Fibroblast of the conjunctiva (primary cell): Measurements from ENCODE around the gene DNM3.

Source experiments
- DNase-seq: peaks from one replicate; pipeline ENCODE4 v3.0.0-alpha.2; 2010; ENCODE audit warnings: low read depth

DNM3 gene

GRCh38 chr1:171973421-171973820, 132.1 kb downstream of the DNM3 start:
- DNase-seq: no peak

GRCh38 chr1:171981303-171981702, 140.0 kb downstream of the DNM3 start:
- DNase-seq: no peak

GRCh38 chr1:171983584-171983983, 142.3 kb downstream of the DNM3 start:
- DNase-seq: no peak

GRCh38 chr1:171984262-171984661, 143.0 kb downstream of the DNM3 start:
- DNase-seq: no peak

GRCh38 chr1:171984850-171985485, 143.7 kb downstream of the DNM3 start:
- no peak for DNase-seq

GRCh38 chr1:171985639-171986038, 144.3 kb downstream of the DNM3 start:
- DNase-seq: no peak

- no peak for DNase-seq
Measured at GRCh38 chr1:171988243-171988885, 147.1 kb downstream of the DNM3 start.

GRCh38 chr1:171990371-171990770, 149.1 kb downstream of the DNM3 start:
- DNase-seq: no peak

GRCh38 chr1:171994293-171994692, 153.0 kb downstream of the DNM3 start:
- DNase-seq: no peak

GRCh38 chr1:171995573-171995972, 154.3 kb downstream of the DNM3 start:
- DNase-seq: no peak

- no peak for DNase-seq
Measured at GRCh38 chr1:171997936-171998335, 156.6 kb downstream of the DNM3 start.

- DNase-seq: no peak
Measured at GRCh38 chr1:171998711-171999110, 157.4 kb downstream of the DNM3 start.

- DNase-seq: no peak
Measured at GRCh38 chr1:171999756-172000155, 158.5 kb downstream of the DNM3 start.

- DNase-seq: no peak
Measured at GRCh38 chr1:172001288-172001687, 160.0 kb downstream of the DNM3 start.

- peak; percentile 43 for DNase-seq
Measured at GRCh38 chr1:172002725-172003345, 161.5 kb downstream of the DNM3 start.

GRCh38 chr1:172003766-172004530, 162.7 kb downstream of the DNM3 start:
- DNase-seq: no peak

- DNase-seq: no peak
Measured at GRCh38 chr1:172004671-172005070, 163.4 kb downstream of the DNM3 start.

GRCh38 chr1:172005856-172006255, 164.6 kb downstream of the DNM3 start:
- DNase-seq: no peak

GRCh38 chr1:172006660-172007059, 165.4 kb downstream of the DNM3 start:
- DNase-seq: no peak

GRCh38 chr1:172018727-172019311, 177.5 kb downstream of the DNM3 start:
- no peak for DNase-seq

GRCh38 chr1:172019976-172020375, 178.7 kb downstream of the DNM3 start:
- DNase-seq: no peak

GRCh38 chr1:172024516-172024915, 183.2 kb downstream of the DNM3 start:
- DNase-seq: no peak
